Endothelial cell of umbilical vein (primary cell): ENCODE measurements around the gene STH. TPM values are rescaled to one million over a fixed set of nuclear protein-coding genes. Genes with fewer than 3 reads are reported as not detected.

Experiments
- BruUV-seq: library from RNA; stranded (reverse); fragments of 400-500 nt; replicated peaks from 2 replicates; lab custom pipeline; 2021; lab: Mats Ljungman, UMichigan
- CTCF ChIA-PET: fragments of 300-600, 350-600 bp; sonication (Branson Sonifier 250); formaldehyde crosslinking; loops from one replicate; lab custom pipeline; 2021; ENCODE audit warnings: antibody characterized with exemption, inconsistent platforms; lab: Charles Lee
- POLR2A ChIA-PET: fragments of 300-600, 350-600 bp; sonication (Branson Sonifier 250); formaldehyde crosslinking; loops from one replicate; lab custom pipeline; 2021; ENCODE audit warnings: antibody characterized with exemption, inconsistent platforms; lab: Charles Lee
- DNase-seq: peaks from one replicate; pipeline ENCODE4 v3.0.0-alpha.2; 2011; ENCODE audit warnings: low read depth, low spot score
- FAIRE-seq: peaks from 2 replicates; lab custom pipeline; 2011; peaks lifted over from hg19 to GRCh38; lab: Jason Lieb, UNC
- H2AFZ ChIP-seq: 2 replicates; pipeline ENCODE4 v1.6.0; 2012; ENCODE audit warnings: low read depth, low read length, control low read depth, inconsistent platforms
- H3K27ac ChIP-seq: 2 replicates; pipeline ENCODE4 v1.5.1; 2011; ENCODE audit warnings: low read depth, mild to moderate bottlenecking, control low read depth, low read length, moderate library complexity; ENCODE audit not compliant: insufficient read depth
- H3K27me3 ChIP-seq, 2 experiments: 2 replicates each; pipeline versions ENCODE4 v1.6.0 to v1.6.1; 2011; ENCODE audit warnings: low read length in 2 of 2, mixed read lengths in 1 of 2; ENCODE audit not compliant: control insufficient read depth in 2 of 2, insufficient read depth in 2 of 2
- H3K36me3 ChIP-seq, 2 experiments: 2 replicates in 1 of 2; 3 replicates in 1 of 2; pipeline ENCODE4 v1.5.1; 2011; ENCODE audit warnings: low read length in 2 of 2, mild to moderate bottlenecking in 1 of 2, moderate library complexity in 1 of 2; ENCODE audit not compliant: control insufficient read depth in 2 of 2, insufficient read depth in 2 of 2; ENCODE audit errors: extremely low read depth in 1 of 2
- H3K4me1 ChIP-seq: 3 replicates; pipeline ENCODE4 v1.5.1; 2011; ENCODE audit warnings: mild to moderate bottlenecking, low read length; ENCODE audit not compliant: control insufficient read depth, insufficient read depth; ENCODE audit errors: extremely low read depth
- H3K4me2 ChIP-seq: 2 replicates; pipeline ENCODE4 v1.6.1; 2011; ENCODE audit warnings: low read length, control low read depth, mixed read lengths; ENCODE audit not compliant: insufficient read depth
- H3K4me3 ChIP-seq, 3 experiments: fragments of 200-600 bp in 1 of 3; sonication (generic), shearing (Covaris generic) in 1 of 3; replicated peaks in 1 of 3; 2 replicates each; pipeline ENCODE4 v1.5.1; 2011 to 2016; ENCODE audit warnings: control low read depth in 3 of 3, low read length in 3 of 3, mild to moderate bottlenecking in 2 of 3, inconsistent platforms in 1 of 3, low read depth in 1 of 3, moderate library complexity in 1 of 3; ENCODE audit not compliant: insufficient read depth in 1 of 3
- H3K79me2 ChIP-seq: 2 replicates; pipeline ENCODE4 v1.6.0; 2012; ENCODE audit warnings: low read length, inconsistent platforms; ENCODE audit not compliant: control insufficient read depth, insufficient read depth
- H3K9ac ChIP-seq: replicated peaks from 2 replicates; pipeline ENCODE3; 2011; ENCODE audit warnings: low read length, control low read depth; ENCODE audit not compliant: insufficient read depth; ENCODE audit errors: extremely low read depth
- H3K9me1 ChIP-seq: replicated peaks from 3 replicates; pipeline ENCODE4 v1.6.0; 2011; ENCODE audit warnings: mild to moderate bottlenecking, low read length; ENCODE audit not compliant: control insufficient read depth, insufficient read depth; ENCODE audit errors: extremely low read depth
- H3K9me3 ChIP-seq: replicated peaks from 2 replicates; pipeline ENCODE4 v1.5.1; 2012; ENCODE audit warnings: low read length, inconsistent platforms; ENCODE audit not compliant: control insufficient read depth, insufficient read depth
- H4K20me1 ChIP-seq: replicated peaks from 2 replicates; pipeline ENCODE3; 2011; ENCODE audit warnings: mild to moderate bottlenecking, low read length; ENCODE audit not compliant: control insufficient read depth, insufficient read depth; ENCODE audit errors: extremely low read depth
- CTCF ChIP-seq, 2 donors: IDR thresholded peaks; 1 replicate in 1 of 2; 2 replicates in 1 of 2; pipeline ENCODE4 v1.5.1; 2011; ENCODE audit warnings: low read length in 2 of 2, mild to moderate bottlenecking in 2 of 2, moderate library complexity in 2 of 2, control low read depth in 1 of 2, inconsistent platforms in 1 of 2, low read depth in 1 of 2; ENCODE audit not compliant: insufficient read depth in 1 of 2; ENCODE audit errors: extremely low read depth in 1 of 2
- EZH2 ChIP-seq: IDR thresholded peaks from 2 replicates; pipeline ENCODE4 v1.6.1; 2012; ENCODE audit warnings: borderline replicate concordance, low read depth, mild to moderate bottlenecking, moderate library complexity, low read length, inconsistent platforms; ENCODE audit not compliant: severe bottlenecking
- FOS ChIP-seq: IDR thresholded peaks from 2 replicates; pipeline ENCODE4 v1.6.1; 2011; ENCODE audit warnings: mild to moderate bottlenecking, low read length, moderate library complexity, borderline replicate concordance; ENCODE audit not compliant: insufficient read depth
- GATA2 ChIP-seq: IDR thresholded peaks from 2 replicates; pipeline ENCODE4 v1.7.0; 2011; ENCODE audit warnings: low read depth, mild to moderate bottlenecking, moderate library complexity, mixed read lengths, low read length; ENCODE audit not compliant: insufficient read length, insufficient read depth
- JUN ChIP-seq: IDR thresholded peaks from 2 replicates; pipeline ENCODE4 v1.6.1; 2011; ENCODE audit warnings: borderline replicate concordance, low read depth; ENCODE audit not compliant: insufficient read length, insufficient read depth
- MAX ChIP-seq: IDR thresholded peaks from 2 replicates; pipeline ENCODE4 v1.6.1; 2011; ENCODE audit not compliant: insufficient read depth, insufficient read length
- MYC ChIP-seq: IDR thresholded peaks from one replicate; pipeline ENCODE4 v1.6.1; 2011; ENCODE audit warnings: mild to moderate bottlenecking, low read depth, low read length
- POLR2A ChIP-seq: IDR thresholded peaks from 2 replicates; pipeline ENCODE4 v1.6.1; 2012; ENCODE audit warnings: low read depth, mild to moderate bottlenecking, control low read depth, low read length
- POLR2AphosphoS5 ChIP-seq: IDR thresholded peaks from 2 replicates; pipeline ENCODE4 v1.6.1; 2012; ENCODE audit warnings: low read depth, mild to moderate bottlenecking, control low read depth, low read length, moderate library complexity; ENCODE audit not compliant: insufficient read depth
- dilution Hi-C: fragments of 300-500 bp; cut with MboI; formaldehyde crosslinking; loops from one replicate; pipeline ENCODE4 v1.15.0; 2019; ENCODE audit warnings: low sequenced_read_pairs; ENCODE audit not compliant: extremely low pct_ligation_motif_present
- intact Hi-C: fragments of 100-400 bp; cut with micrococcal nuclease; formaldehyde crosslinking; loops from one replicate; pipeline ENCODE4 v1.10.0; 2022
- polyA plus RNA-seq, 4 experiments: library from polyadenylated mRNA; depleted of rRNA in 3 of 4; stranded (reverse) in 3 of 4; unstranded in 1 of 4; fragments of >200 nt; gene quantifications; 2 replicates each; pipeline versions ENCODE4 v1.2.1 to v1.2.3, GENCODE V29; 2011 to 2012; ENCODE audit warnings: missing spikeins in 1 of 4
- total RNA-seq: library from RNA; stranded (reverse); gene quantifications from 2 replicates; pipeline ENCODE4 v1.2.3, GENCODE V29; 2021

Gene STH
- total and polyA plus RNA-seq, 2 donors (not counting 3 experiments of a cell fraction or from before 2014, with no cell fraction given), result not detected

GRCh38 chr17:46008591-46008990 is 9.5 kb downstream of the STH start:
- Histone ChIP-seq H4K20me1 (no peaks in the 10 kb centered on the region), H3K9me1 (no peaks in the 10 kb centered on the region), H3K4me2 (no peak overlapping the region), H3K4me3 (no peak overlapping the region), H3K9ac (no peak overlapping the region), H3K9me3 (no peaks in the 10 kb centered on the region), H2AFZ (no peak overlapping the region), H3K36me3 (no peaks in the 10 kb centered on the region), H3K27me3 (peaks cover 0 to 2% of the 10 kb centered on the region in 2 experiments), H3K27ac (no peak overlapping the region), H3K79me2 (no peaks in the 10 kb centered on the region), H3K4me1 (no peaks in the 10 kb centered on the region)
- intact Hi-C loops, result no loop called here
- CTCF ChIA-PET, result interaction anchor here (0.5 to 2.4 kb wide), 3 partner anchors 9 to 208 kb away, joined by 4 to 12 read pairs (median 5); no protein-coding TSS in a partner anchor
- no peak for TF ChIP-seq JUN
- TF ChIP-seq FOS, result no peak
- no peak for TF ChIP-seq EZH2
- TF ChIP-seq MYC, result no peak
- TF ChIP-seq MAX, result no peak
- TF ChIP-seq POLR2A, result no peak
- no peak for TF ChIP-seq GATA2
- TF ChIP-seq CTCF (IDR thresholded peaks at IDR 0.05; ENCODE audit: extremely low read depth in 1 of 2, insufficient read depth in 1 of 2, low read depth in 1 of 2, low read length in 2 of 2), result no peak
- TF ChIP-seq POLR2AphosphoS5, result no peak
- DNase-seq, result no peak
- dilution Hi-C loops, result no loop called here
- no peak for FAIRE-seq
- no TSS peak for BruUV-seq
- POLR2A ChIA-PET, result no interaction called here
